CD4-positive, alpha-beta T cell treated with Interleukin-17A for 1 hour (primary cell): Measurements from ENCODE around the gene SUV39H2.
A peak's percentile ranks its signal among the peaks of the same experiment; 100 is the strongest.
"Not testable (repeated sequence)": the region's sequence is repeated elsewhere in the genome, so short reads cannot be mapped to it uniquely, and the experiment has no call there.

ENCODE experiments used
- DNase-seq: peaks from one replicate; pipeline ENCODE4 v3.0.0-alpha.2; 2020

SUV39H2 gene

GRCh38 chr10:14879124-14879927 lies 660 bp downstream of the SUV39H2 start:
- DNase-seq = peak; percentile 45

DNA sequence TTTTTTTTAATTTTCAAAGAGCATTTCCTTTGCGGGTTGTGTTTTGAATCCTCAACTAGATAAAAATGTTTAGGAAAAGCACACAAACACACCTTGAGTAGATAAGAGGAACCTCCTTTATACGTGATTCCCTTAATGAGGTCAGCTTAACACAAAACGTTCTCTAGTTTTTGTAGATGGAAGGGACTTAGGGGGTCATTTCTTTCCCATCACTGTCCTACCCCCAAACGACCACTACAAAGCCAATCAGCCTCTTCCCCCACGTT lies 1.2 kb downstream of the SUV39H2 start:
- no peak for DNase-seq

DNA sequence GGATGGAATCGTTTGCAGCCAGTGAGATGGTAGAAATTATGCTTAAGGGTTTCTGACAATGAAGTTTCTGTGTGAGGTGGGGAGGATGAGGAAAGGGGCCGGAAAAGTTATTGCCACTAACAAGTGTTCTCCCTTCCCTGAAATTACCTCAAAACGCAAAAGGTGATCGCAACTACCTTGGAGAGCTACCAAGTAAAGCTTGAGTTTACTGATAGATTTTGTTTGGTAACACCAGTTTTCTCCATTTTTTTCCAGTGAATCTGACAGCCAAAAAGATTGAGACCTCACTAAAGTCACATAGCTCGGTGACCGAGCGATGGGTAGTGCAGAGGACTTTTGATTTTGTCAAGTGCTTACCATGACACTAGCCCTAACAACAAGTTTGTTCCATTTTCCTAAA lies 1.6 kb downstream of the SUV39H2 start:
- no peak for DNase-seq

DNA sequence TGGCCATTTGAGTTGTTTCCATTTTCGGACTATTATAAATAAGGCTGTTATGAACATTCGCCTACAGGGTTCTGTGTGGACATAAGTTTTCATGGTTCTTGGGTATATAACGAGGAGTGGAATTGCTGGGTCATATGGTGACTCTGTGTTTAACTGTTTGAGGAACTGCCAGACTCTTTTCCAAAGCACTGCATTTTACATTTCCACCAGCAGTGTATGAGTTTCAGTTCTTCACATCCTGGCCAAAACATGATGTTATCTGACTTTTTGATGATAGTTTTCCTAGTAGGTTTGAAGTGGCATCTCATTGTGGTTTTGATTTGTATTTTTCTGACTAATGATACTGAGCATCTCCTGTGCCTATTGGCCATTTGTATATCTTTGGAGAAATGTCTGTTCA lies 5.4 kb downstream of the SUV39H2 start:
- no peak for DNase-seq

GRCh38 chr10:14889318-14889717 lies 10.7 kb downstream of the SUV39H2 start:
- peak; percentile 22 for DNase-seq

DNA sequence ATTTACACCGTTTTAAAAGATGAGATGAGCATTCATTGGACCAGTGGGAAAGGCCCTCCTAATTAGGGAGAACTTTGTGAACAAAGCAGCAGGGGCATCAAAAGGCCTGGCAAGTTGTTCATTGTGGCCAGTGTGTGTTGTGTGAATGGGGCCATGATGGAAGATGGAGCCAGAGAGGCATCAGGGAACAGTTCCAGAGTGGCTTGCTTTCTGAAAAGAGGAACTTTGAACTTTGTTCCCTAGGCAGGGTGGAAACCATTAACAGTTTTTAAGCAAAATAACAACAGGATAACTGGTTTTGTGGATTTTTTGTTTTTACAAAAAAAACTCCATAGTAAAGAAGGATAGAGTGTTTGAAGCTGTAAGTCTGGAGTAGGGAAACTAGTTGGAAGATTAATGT lies 12.5 kb downstream of the SUV39H2 start:
- DNase-seq = no peak

DNA sequence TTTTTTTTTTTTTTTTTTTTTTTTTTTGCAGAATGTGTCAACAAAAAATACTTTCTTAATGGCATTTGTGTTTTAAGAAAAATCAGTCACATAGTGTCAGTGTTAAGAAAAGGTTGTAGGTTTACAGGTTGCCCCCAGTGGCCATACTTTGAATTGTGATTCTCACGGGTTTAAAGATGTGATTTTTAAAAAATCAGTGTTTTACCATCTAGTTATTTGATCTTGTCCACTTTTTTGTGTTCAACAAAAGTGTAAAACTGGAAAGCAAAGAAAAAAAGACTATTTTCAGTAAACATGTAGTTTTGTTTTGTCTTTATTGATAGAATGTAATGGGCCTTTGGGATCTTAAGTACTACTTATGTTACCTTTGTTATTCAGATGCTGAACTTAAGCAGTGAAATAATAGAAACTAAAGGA lies 25.7 kb downstream of the SUV39H2 start:
- peak; percentile 50 for DNase-seq

- no peak for DNase-seq
Measured at GRCh38 chr10:14904864-14905263, 26.2 kb downstream of the SUV39H2 start.

- DNase-seq = no peak
Measured at GRCh38 chr10:14905890-14906289, 27.2 kb downstream of the SUV39H2 start.

DNA sequence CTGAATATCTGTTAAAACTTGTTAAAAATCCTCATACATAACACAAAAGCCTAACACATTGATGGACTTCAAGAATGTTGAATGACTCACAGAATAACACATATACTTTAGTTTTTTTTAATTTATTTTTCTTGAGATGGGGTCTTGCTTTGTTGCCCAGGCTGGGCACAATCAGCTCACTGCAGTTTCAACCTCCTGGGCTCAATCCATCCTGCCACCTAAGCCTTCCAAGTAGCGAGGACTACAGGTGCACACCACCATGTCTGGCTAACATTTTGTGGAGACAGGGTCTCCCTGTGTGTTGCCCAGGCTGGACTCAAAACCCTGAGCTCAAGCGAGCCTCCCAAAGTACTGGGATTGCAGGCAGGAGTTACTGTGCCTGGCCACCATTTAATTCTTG lies 28.1 kb downstream of the SUV39H2 start:
- no peak for DNase-seq

DNA sequence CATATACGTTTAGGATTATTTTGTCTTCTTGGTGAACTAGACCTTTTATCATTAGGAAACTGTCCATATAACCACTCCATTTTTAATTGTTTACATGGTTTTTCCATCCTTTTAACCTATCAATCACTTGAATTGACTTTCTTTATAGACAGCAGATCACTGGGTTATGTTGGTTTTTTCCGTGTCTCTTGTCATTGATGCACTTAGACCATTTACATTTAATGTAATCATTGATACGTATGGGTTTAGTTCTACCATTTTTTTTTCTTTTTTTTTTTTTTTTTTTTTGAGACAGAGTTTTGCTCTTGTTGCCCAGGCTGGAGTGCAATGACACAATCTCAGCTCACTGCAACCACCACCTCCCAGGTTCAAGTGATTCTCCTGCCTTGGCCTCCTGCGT lies 28.9 kb downstream of the SUV39H2 start:
- not testable (repeated sequence) for DNase-seq

DNA sequence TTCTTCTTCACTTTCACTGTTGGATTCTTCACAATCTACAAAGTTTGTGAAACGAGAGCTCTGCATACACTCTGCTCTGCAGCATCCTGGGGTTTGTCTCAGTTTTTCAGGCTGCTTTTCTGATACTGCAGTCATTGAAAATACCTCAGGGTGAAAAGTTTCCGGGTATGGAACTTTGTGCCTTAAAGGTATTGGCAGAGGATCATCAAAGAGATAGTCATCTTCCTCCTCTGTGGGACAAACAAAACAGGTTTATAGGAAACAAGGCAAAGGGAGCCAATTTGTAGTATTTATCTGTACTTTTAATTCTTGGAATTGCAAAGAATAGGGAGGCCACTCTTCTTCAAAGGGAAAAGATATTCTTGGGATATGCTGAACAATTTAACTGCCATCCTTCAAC lies 30.4 kb downstream of the SUV39H2 start:
- DNase-seq = no peak

- DNase-seq = no peak
Measured at GRCh38 chr10:14910953-14911352, 32.3 kb downstream of the SUV39H2 start.

GRCh38 chr10:14911801-14912200 lies 33.1 kb downstream of the SUV39H2 start:
- no peak for DNase-seq

DNA sequence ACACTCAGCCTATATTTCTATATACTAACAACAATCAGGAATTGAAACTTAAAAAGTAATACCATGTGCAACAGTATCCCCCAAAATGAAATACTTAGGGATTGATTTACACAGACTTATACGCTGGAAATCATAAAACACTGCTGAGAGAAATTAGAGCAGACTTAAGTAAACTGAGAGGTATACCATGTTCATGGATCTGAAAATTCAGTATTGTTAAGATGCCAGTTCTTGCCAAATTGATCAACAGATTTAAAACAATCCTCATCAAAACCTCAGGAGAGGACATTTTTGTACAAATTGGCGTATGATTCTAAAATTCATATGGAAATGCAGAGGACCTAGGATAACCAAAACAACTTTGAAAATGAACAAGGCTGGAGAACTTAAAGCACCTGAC lies 37.9 kb downstream of the SUV39H2 start:
- DNase-seq = no peak

- no peak for DNase-seq
Measured at GRCh38 chr10:14917827-14918226, 39.2 kb downstream of the SUV39H2 start.

GRCh38 chr10:14918964-14919363 lies 40.3 kb downstream of the SUV39H2 start:
- DNase-seq = no peak

DNA sequence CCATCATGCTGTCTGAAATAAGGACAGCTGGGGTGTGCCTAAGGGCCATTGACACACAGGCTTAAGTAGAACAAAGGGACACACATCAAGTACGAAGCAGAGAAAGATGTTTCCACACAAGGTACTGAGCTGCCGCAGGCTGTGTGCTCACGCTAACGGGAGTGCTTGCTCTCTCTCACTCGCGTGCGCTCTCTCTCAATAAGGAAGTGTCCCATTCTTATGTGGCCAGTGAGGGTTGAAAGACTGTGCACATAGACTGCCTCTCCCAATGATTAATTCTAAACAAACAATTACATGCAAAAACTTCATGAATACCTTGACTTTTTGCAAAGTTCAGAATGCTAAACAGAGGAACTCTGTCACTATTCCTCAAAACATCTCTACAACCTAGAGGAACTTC lies 45.3 kb downstream of the SUV39H2 start:
- no peak for DNase-seq

- no peak for DNase-seq
Measured at GRCh38 chr10:14925268-14925667, 46.6 kb downstream of the SUV39H2 start.

- DNase-seq = no peak
Measured at GRCh38 chr10:14926061-14926470, 47.4 kb downstream of the SUV39H2 start.

DNA sequence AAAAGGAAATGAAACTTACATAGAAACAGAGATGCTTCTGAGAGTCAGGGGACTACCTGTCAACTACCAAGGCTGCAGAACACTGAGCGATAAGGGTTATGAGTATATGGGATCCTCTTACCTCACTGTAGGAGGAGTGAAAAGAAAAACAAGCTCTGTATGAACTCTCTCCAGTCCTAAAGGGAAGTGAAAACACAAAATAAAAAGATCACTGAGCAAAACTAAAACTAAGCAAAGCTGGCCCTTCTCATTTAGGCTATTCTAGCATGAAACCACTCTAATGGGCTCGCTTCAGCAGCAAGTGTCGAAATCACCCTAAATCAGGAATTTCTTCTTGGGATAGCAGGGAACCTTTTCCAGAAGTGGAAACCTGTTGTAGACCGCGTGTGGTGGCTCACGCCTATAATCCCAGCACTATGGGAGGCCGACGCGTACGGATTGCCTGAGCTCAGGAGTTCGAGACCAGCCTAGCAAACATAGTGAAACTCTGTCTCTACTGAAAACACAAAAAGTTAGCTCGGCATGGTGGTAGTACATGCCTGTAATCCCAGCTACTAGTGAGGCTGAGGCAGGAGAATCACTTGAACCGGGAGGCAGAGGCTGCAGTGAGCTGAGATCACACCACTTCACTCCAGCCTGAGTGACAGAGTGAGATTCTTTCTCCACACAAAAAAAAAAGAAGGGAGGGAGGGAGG lies 48.2 kb downstream of the SUV39H2 start:
- no peak for DNase-seq

DNA sequence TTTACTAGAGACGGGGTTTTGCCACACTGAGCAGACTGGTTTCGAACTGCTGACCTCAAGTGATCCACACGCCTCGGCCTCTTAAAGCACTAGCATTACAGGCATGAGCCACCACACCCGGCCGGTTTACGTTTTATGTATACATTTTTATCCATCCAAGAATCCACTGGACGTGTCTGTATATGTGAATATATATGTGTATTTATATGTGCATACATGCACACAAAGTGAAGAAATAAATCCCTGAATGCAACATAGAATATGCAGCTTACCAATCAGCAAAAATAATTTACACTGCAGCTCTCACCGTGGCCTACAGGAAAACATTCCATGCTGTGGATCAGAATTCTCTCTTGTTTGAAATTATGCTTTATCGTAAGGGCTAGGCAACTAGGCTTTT lies 51.9 kb downstream of the SUV39H2 start:
- DNase-seq = no peak

GRCh38 chr10:14936584-14936983 lies 57.9 kb downstream of the SUV39H2 start:
- DNase-seq = no peak

DNA sequence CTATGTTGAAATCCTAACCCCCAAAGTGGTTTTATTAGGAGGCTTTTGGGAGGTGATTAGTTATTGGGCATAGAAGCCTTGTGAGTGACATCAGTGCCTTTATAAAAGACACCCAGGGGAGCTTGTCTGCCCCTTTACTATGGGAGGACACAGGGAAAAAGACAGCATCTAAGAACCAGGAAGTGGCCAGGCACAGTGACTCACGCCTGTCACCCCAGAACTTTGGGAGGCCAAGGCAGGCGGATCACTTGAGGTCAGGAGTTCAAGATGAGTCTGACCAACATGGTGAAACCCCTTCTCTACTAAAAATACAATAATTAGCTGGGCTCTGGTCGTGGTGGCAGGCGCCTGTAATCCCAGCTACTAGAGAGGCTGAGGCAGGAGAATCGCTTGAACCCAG lies 60.3 kb downstream of the SUV39H2 start:
- peak; percentile 12 for DNase-seq
